Osteocyte (in vitro differentiated cells): ENCODE measurements around the gene B3GNT7. TPM values are rescaled to one million over a fixed set of nuclear protein-coding genes. Genes with fewer than 3 reads are reported as not detected.

ENCODE experiments used
- DNase-seq: peaks from one replicate; pipeline ENCODE4 v3.0.0; 2021; ENCODE audit warnings: mixed read lengths; ENCODE audit not compliant: unreplicated experiment; ENCODE audit errors: extremely low spot score
- H3K27ac Mint-ChIP-seq: one replicate; pipeline ENCODE4 v1.8.0; 2021; ENCODE audit warnings: mild to moderate bottlenecking, mixed read lengths; ENCODE audit not compliant: unreplicated experiment
- H3K27me3 Mint-ChIP-seq: one replicate; pipeline ENCODE4 v1.8.0; 2021; ENCODE audit warnings: mixed read lengths; ENCODE audit not compliant: unreplicated experiment
- H3K36me3 Mint-ChIP-seq: one replicate; pipeline ENCODE4 v1.8.0; 2021; ENCODE audit warnings: mixed read lengths; ENCODE audit not compliant: unreplicated experiment
- H3K4me1 Mint-ChIP-seq: one replicate; pipeline ENCODE4 v1.8.0; 2021; ENCODE audit warnings: mixed read lengths; ENCODE audit not compliant: unreplicated experiment
- H3K4me3 Mint-ChIP-seq: one replicate; pipeline ENCODE4 v1.8.0; 2021; ENCODE audit warnings: mild to moderate bottlenecking, moderate library complexity, mixed read lengths; ENCODE audit not compliant: unreplicated experiment
- H3K9me3 Mint-ChIP-seq: one replicate; pipeline ENCODE4 v1.8.0; 2021; ENCODE audit warnings: mixed read lengths; ENCODE audit not compliant: unreplicated experiment
- CTCF ChIP-seq: fragments of 200-600 bp; sonication (generic); IDR thresholded peaks from 2 replicates; pipeline ENCODE4 v1.5.0; 2021; ENCODE audit warnings: antibody characterized with exemption, mild to moderate bottlenecking, moderate library complexity
- total RNA-seq: library from RNA; stranded (reverse); gene quantifications from 2 replicates; pipeline ENCODE4 v1.2.1, GENCODE V29; 2021

The B3GNT7 gene
- total RNA-seq, 1 donor from 2014 or later: 1.1 TPM

GRCh38 chr2:231357931-231358330, 37.6 kb upstream of the B3GNT7 start:
- no peak for DNase-seq
- Mint-ChIP-seq H3K36me3 (peaks cover 40% of the 10 kb centered on the region), H3K27ac (no peak overlapping the region), H3K4me3 (no peak overlapping the region), H3K4me1 (no peaks in the 10 kb centered on the region), H3K27me3 (no peaks in the 10 kb centered on the region), H3K9me3 (no peaks in the 10 kb centered on the region)
- TF ChIP-seq CTCF: no peak

GRCh38 chr2:231359441-231359840, 36.1 kb upstream of the B3GNT7 start:
- no peak overlapping the region for H3K4me3 Mint-ChIP-seq
- H3K27ac Mint-ChIP-seq: no peak overlapping the region
- peaks cover 3% of the 10 kb centered on the region for H3K4me1 Mint-ChIP-seq
- DNase-seq: no peak
- H3K27me3 Mint-ChIP-seq: no peaks in the 10 kb centered on the region
- no peaks in the 10 kb centered on the region for H3K9me3 Mint-ChIP-seq
- peaks cover 43% of the 10 kb centered on the region for H3K36me3 Mint-ChIP-seq
- no peak for TF ChIP-seq CTCF

GRCh38 chr2:231359948-231360347, 35.6 kb upstream of the B3GNT7 start:
- peaks cover 43% of the 10 kb centered on the region for H3K36me3 Mint-ChIP-seq
- TF ChIP-seq CTCF: no peak
- peaks cover 8% of the 10 kb centered on the region for H3K4me1 Mint-ChIP-seq
- no peaks in the 10 kb centered on the region for H3K27me3 Mint-ChIP-seq
- H3K4me3 Mint-ChIP-seq: no peak overlapping the region
- no peaks in the 10 kb centered on the region for H3K9me3 Mint-ChIP-seq
- DNase-seq: no peak
- H3K27ac Mint-ChIP-seq: no peak overlapping the region

- Mint-ChIP-seq H3K4me3 (no peak overlapping the region), H3K36me3 (peaks cover 43% of the 10 kb centered on the region), H3K4me1 (peaks cover 13% of the 10 kb centered on the region), H3K27ac (no peak overlapping the region), H3K27me3 (no peaks in the 10 kb centered on the region), H3K9me3 (no peaks in the 10 kb centered on the region)
- no peak for TF ChIP-seq CTCF
- DNase-seq: no peak
These were observed 35.1 kb upstream of the B3GNT7 start for GRCh38 chr2:231360401-231360800.

- Mint-ChIP-seq H3K9me3 (no peaks in the 10 kb centered on the region), H3K27ac (no peak overlapping the region), H3K36me3 (peaks cover 40% of the 10 kb centered on the region), H3K27me3 (no peaks in the 10 kb centered on the region), H3K4me1 (peaks cover 18% of the 10 kb centered on the region), H3K4me3 (no peak overlapping the region)
- no peak for TF ChIP-seq CTCF
- no peak for DNase-seq
These were observed 34.6 kb upstream of the B3GNT7 start for GRCh38 chr2:231360881-231361371.
